ENCODE data around the gene MOGAT3.

MOGAT3 gene

GRCh38 chr7:101165958-101166647 is 34.7 kb downstream of the MOGAT3 start:
- Histone ChIP-seq H3K27me3 (peaks cover 15% of the 10 kb centered on the region), H3K4me3 (ENCODE audit: low read depth, low read length) (peak overlapping the region; percentile 97), H3K9me3 (no peaks in the 10 kb centered on the region), H3K4me1 (peaks cover 16% of the 10 kb centered on the region), H3K36me3 (peaks cover 8% of the 10 kb centered on the region; the same call in 1 of the 2 replicates)
- no peak for TF ChIP-seq CTCF (IDR thresholded peaks at IDR 0.05; ENCODE audit: low read depth, low read length)
- DNase-seq = no peak

GRCh38 chr7:101165075-101165957 is 35.5 kb downstream of the MOGAT3 start, which contains the start of gene VGF:
Gene VGF (minus strand): TSS chr7:101165569. CDS start chr7:101164843, 726 bp downstream.
- Histone ChIP-seq H3K9me3 (no peaks in the 10 kb centered on the region), H3K4me3 (ENCODE audit: low read depth, low read length) (peak within 1 kb of the TSS; percentile 97), H3K36me3 (peaks cover 8% of the 10 kb centered on the region), H3K4me1 (peaks cover 17% of the 10 kb centered on the region), H3K27me3 (peaks cover 7% of the 10 kb centered on the region)
- peak; percentile 98 for DNase-seq
- no peak for TF ChIP-seq CTCF (IDR thresholded peaks at IDR 0.05; ENCODE audit: low read depth, low read length)

GRCh38 chr7:101164071-101164840 is 36.6 kb downstream of the MOGAT3 start:
- Histone ChIP-seq H3K36me3 (peaks cover 8% of the 10 kb centered on the region), H3K4me1 (peaks cover 18% of the 10 kb centered on the region), H3K27me3 (peaks cover 2% of the 10 kb centered on the region; the same call in 1 of the 2 replicates), H3K9me3 (no peaks in the 10 kb centered on the region), H3K4me3 (ENCODE audit: low read depth, low read length) (peak overlapping the region; percentile 97)
- DNase-seq = peak; percentile 46
- TF ChIP-seq CTCF (IDR thresholded peaks at IDR 0.05; ENCODE audit: low read depth, low read length) = no peak

- Histone ChIP-seq H3K9me3 (no peaks in the 10 kb centered on the region), H3K4me1 (peaks cover 16% of the 10 kb centered on the region)
Observed at GRCh38 chr7:101163279-101164070, 37.4 kb downstream of the MOGAT3 start.

More at GRCh38 chr7:101163279-101164070, 37.4 kb downstream of the MOGAT3 start:
- TF ChIP-seq CTCF (IDR thresholded peaks at IDR 0.05; ENCODE audit: low read depth, low read length) = no peak
- DNase-seq = peak; percentile 77
- H3K4me3 ChIP-seq (ENCODE audit: low read depth, low read length) = peak overlapping the region; percentile 97
- H3K27me3 ChIP-seq = no peaks in the 10 kb centered on the region
- H3K36me3 ChIP-seq = peaks cover 15% of the 10 kb centered on the region

Measured in BE2C (cell line).